Measurements from ENCODE around the gene PROC.

- no peak for TF ChIP-seq CTCF (conservative IDR thresholded peaks at IDR 0.05; ENCODE audit: low read length)
- TF ChIP-seq EZH2phosphoT487 (IDR thresholded peaks at IDR 0.05; ENCODE audit: borderline replicate concordance, low read depth, low read length) = no peak
Observed at GRCh38 chr2:127453013-127453391, 34.8 kb downstream of the PROC start.
